B cell (primary cell): ENCODE data around the gene TLL1. TPM values are rescaled to one million over a fixed set of nuclear protein-coding genes. Genes with fewer than 3 reads are reported as not detected.

Source experiments
- ATAC-seq: fragments of 200-7000 bp; cut with Tn5 transposase; one replicate; pipeline ENCODE4 v1.10.0; 2021; ENCODE audit warnings: low read depth, mild to moderate bottlenecking, moderate number of reproducible peaks, moderate library complexity
- CTCF ChIA-PET: fragments of 350-600 bp; sonication (Branson Sonifier 250); formaldehyde crosslinking; loops from one replicate; lab custom pipeline; 2021; ENCODE audit warnings: antibody characterized with exemption, inconsistent platforms; lab: Charles Lee
- POLR2A ChIA-PET: fragments of 350-600 bp; sonication (Branson Sonifier 250); formaldehyde crosslinking; loops from one replicate; lab custom pipeline; 2021; ENCODE audit warnings: antibody characterized with exemption; lab: Charles Lee
- DNase-seq: peaks from one replicate; pipeline ENCODE4 v3.0.0; 2013
- H2AFZ ChIP-seq: 2 replicates; pipeline ENCODE4 v1.6.1; 2012; ENCODE audit warnings: mild to moderate bottlenecking, low read depth, low read length; ENCODE audit not compliant: insufficient read depth, poor library complexity, severe bottlenecking
- H3K27ac ChIP-seq, 2 donors: 1 replicate in 1 of 2; 2 replicates in 1 of 2; pipeline ENCODE4 v1.5.1; 2012 to 2013; ENCODE audit warnings: low read length in 2 of 2, mild to moderate bottlenecking in 2 of 2, moderate library complexity in 1 of 2
- H3K27me3 ChIP-seq, 4 experiments: fragments of 200-600 bp in 1 of 4; sonication (generic) in 1 of 4; replicated peaks in 1 of 4; 1 replicate in 2 of 4; 2 replicates in 2 of 4; pipeline versions ENCODE4 v1.6.1 to v1.7.0; 2013 to 2016; ENCODE audit warnings: low read length in 3 of 4, mild to moderate bottlenecking in 2 of 4, mixed read lengths in 1 of 4, moderate library complexity in 1 of 4; ENCODE audit not compliant: insufficient read depth in 4 of 4, control insufficient read depth in 3 of 4; ENCODE audit errors: control extremely low read depth in 1 of 4
- H3K36me3 ChIP-seq, 2 experiments: replicated peaks in 1 of 2; 1 replicate in 1 of 2; 2 replicates in 1 of 2; pipeline versions ENCODE4 v1.6.1 to v1.7.1; 2013; ENCODE audit warnings: low read length in 1 of 2; ENCODE audit not compliant: insufficient read depth in 2 of 2, control insufficient read depth in 1 of 2; ENCODE audit errors: control extremely low read depth in 1 of 2, extremely low read depth in 1 of 2
- H3K4me1 ChIP-seq, 2 donors: fragments of 200-600 bp in 1 of 2; sonication (generic) in 1 of 2; 1 replicate in 1 of 2; 2 replicates in 1 of 2; pipeline versions ENCODE4 v1.5.1 to v1.6.1; 2013 to 2017; ENCODE audit warnings: low read length in 2 of 2; ENCODE audit not compliant: control insufficient read depth in 2 of 2, insufficient read depth in 2 of 2
- H3K4me2 ChIP-seq: replicated peaks from 2 replicates; pipeline ENCODE3; 2012; ENCODE audit warnings: mild to moderate bottlenecking, low read depth, low read length; ENCODE audit not compliant: poor library complexity, severe bottlenecking
- H3K4me3 ChIP-seq, 5 experiments: fragments of 200-600 bp in 1 of 5; sonication (generic) in 1 of 5; 1 replicate in 3 of 5; 2 replicates in 2 of 5; pipeline versions ENCODE4 v1.5.1 to v1.7.0; 2011 to 2016; ENCODE audit warnings: low read length in 4 of 5, mild to moderate bottlenecking in 4 of 5, low read depth in 2 of 5, control low read depth in 1 of 5, moderate library complexity in 1 of 5; ENCODE audit not compliant: insufficient read depth in 1 of 5; ENCODE audit errors: control extremely low read depth in 1 of 5, extremely low read depth in 1 of 5
- H3K79me2 ChIP-seq: fragments of 200-600 bp; sonication (generic); one replicate; pipeline ENCODE4 v1.6.0; 2016; ENCODE audit warnings: low read length; ENCODE audit not compliant: control insufficient read depth, insufficient read depth
- H3K9ac ChIP-seq: fragments of 200-600 bp; sonication (generic); 2 replicates; pipeline ENCODE4 v1.6.1; 2017; ENCODE audit warnings: mild to moderate bottlenecking, low read length, moderate library complexity
- H3K9me3 ChIP-seq, 3 donors: one replicate each; pipeline versions ENCODE4 v1.6.1 to v1.7.1; 2013; ENCODE audit warnings: low read length in 2 of 3; ENCODE audit not compliant: control insufficient read depth in 2 of 3, insufficient read depth in 1 of 3; ENCODE audit errors: control extremely low read depth in 1 of 3
- H4K20me1 ChIP-seq: 2 replicates; pipeline ENCODE4 v1.6.0; 2012; ENCODE audit warnings: mild to moderate bottlenecking, low read length; ENCODE audit not compliant: insufficient read depth, control insufficient read depth, poor library complexity, severe bottlenecking
- H3K27ac Mint-ChIP-seq: one replicate; pipeline ENCODE4 v1.8.0; 2021; ENCODE audit warnings: mixed read lengths
- H3K27me3 Mint-ChIP-seq: one replicate; pipeline ENCODE4 v1.8.0; 2021; ENCODE audit warnings: mixed read lengths
- H3K4me1 Mint-ChIP-seq: one replicate; pipeline ENCODE4 v1.8.0; 2021; ENCODE audit warnings: mixed read lengths
- H3K4me3 Mint-ChIP-seq: one replicate; pipeline ENCODE4 v1.8.0; 2021; ENCODE audit warnings: mixed read lengths
- H3K9me3 Mint-ChIP-seq: one replicate; pipeline ENCODE4 v1.8.0; 2022; ENCODE audit warnings: mixed read lengths; ENCODE audit not compliant: insufficient read depth
- EZH2 ChIP-seq: IDR thresholded peaks from 2 replicates; pipeline ENCODE4 v1.6.1; 2012; ENCODE audit warnings: borderline replicate concordance, low read depth, mild to moderate bottlenecking, moderate library complexity, low read length; ENCODE audit not compliant: insufficient read depth, poor library complexity, severe bottlenecking
- WGBS: methylation state at CpG from one replicate; pipeline ENCODE4 v1.1.5; 2013; ENCODE audit warnings: missing lambda C conversion rate; ENCODE audit not compliant: insufficient coverage; 5-methylcytosine and 5-hydroxymethylcytosine counted together
- intact Hi-C: fragments of 100-400 bp; cut with micrococcal nuclease; formaldehyde crosslinking; loops from one replicate; pipeline ENCODE4 v1.10.0; 2022
- polyA plus RNA-seq: library from polyadenylated mRNA; depleted of rRNA; stranded (reverse); fragments of >200 nt; gene quantifications from 2 replicates; pipeline ENCODE4 v1.2.3, GENCODE V29; 2012
- total RNA-seq, 2 donors: library from RNA; stranded (reverse); fragments of 120-200 nt in 1 of 2; gene quantifications; 1 replicate in 1 of 2; 2 replicates in 1 of 2; pipeline versions ENCODE4 v1.2.3 to v1.2.4, GENCODE V29; 2013 to 2022
- TF ChIP-seq, protein P1 (sequence below): fragments of 200-600 bp; IDR thresholded peaks from one replicate; pipeline ENCODE4 v1.8.0; 2022; ENCODE audit warnings: antibody characterized with exemption, mild to moderate bottlenecking

Gene TLL1
- total and polyA plus RNA-seq, 2 donors (not counting 1 experiment from before 2014, with no cell fraction given): not detected

DNA sequence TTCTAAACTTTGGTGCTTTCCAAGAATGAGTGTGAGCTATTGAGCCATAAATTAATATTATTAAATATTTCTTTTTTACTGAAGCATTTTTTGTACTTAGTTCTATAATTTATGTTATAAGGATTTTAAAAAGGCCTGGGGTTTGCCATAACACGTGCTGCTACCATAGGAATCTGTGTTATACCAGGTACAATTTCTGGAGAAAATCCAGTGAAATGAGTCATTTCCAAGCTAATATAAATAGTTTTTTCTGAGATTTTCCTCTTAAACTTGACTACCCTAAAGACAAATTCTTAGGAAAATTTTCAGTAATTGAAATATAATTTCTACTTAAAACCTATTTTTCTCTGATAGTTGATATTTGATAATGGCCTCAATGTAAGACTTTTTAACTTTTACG lies 130.8 kb downstream of the TLL1 start:
- Histone ChIP-seq H3K4me3 (no peak overlapping the region), H3K4me2 (no peak overlapping the region), H3K27me3 (no peaks in the 10 kb centered on the region), H3K27ac (no peak overlapping the region), H3K79me2 (no peaks in the 10 kb centered on the region), H3K4me1 (no peaks in the 10 kb centered on the region), H2AFZ (no peak overlapping the region), H4K20me1 (no peaks in the 10 kb centered on the region), H3K9ac (no peak overlapping the region), H3K9me3 (no peaks in the 10 kb centered on the region), H3K36me3 (no peaks in the 10 kb centered on the region)
- CTCF ChIA-PET: no interaction called here
- no peaks in the 10 kb centered on the region for H3K9me3 Mint-ChIP-seq
- DNase-seq: no peak
- ATAC-seq: no peak
- no peak overlapping the region for H3K4me3 Mint-ChIP-seq
- intact Hi-C loops: no loop called here
- no peak overlapping the region for H3K27ac Mint-ChIP-seq
- H3K4me1 Mint-ChIP-seq: no peaks in the 10 kb centered on the region
- POLR2A ChIA-PET: no interaction called here
- no CpG with 5 or more reads among the region's 2 CpGs for WGBS
- H3K27me3 Mint-ChIP-seq: no peaks in the 10 kb centered on the region
- no peak for TF ChIP-seq EZH2
- TF ChIP-seq, protein P1, sequence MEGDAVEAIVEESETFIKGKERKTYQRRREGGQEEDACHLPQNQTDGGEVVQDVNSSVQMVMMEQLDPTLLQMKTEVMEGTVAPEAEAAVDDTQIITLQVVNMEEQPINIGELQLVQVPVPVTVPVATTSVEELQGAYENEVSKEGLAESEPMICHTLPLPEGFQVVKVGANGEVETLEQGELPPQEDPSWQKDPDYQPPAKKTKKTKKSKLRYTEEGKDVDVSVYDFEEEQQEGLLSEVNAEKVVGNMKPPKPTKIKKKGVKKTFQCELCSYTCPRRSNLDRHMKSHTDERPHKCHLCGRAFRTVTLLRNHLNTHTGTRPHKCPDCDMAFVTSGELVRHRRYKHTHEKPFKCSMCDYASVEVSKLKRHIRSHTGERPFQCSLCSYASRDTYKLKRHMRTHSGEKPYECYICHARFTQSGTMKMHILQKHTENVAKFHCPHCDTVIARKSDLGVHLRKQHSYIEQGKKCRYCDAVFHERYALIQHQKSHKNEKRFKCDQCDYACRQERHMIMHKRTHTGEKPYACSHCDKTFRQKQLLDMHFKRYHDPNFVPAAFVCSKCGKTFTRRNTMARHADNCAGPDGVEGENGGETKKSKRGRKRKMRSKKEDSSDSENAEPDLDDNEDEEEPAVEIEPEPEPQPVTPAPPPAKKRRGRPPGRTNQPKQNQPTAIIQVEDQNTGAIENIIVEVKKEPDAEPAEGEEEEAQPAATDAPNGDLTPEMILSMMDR: no peak

DNA sequence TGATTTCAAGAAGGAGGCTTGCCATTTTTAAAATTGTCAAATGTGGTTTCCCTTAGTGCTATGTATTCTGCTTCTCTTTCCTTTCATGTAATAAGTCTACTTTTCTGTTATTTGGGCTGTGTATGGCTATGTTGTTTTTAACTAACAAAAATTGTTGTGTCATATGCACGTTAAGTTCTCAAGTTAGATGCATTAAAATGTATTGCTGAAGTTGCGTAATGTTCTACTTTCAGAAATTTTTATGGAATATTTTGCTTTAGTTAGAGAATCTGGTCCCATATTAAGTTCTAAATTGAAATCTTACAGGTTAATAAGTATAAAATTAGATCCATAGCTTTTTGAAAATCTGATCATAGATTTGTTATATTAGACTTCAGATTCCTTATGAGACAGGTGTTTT lies 133.2 kb downstream of the TLL1 start:
- Mint-ChIP-seq H3K9me3 (no peaks in the 10 kb centered on the region), H3K4me1 (no peaks in the 10 kb centered on the region), H3K27ac (no peak overlapping the region), H3K4me3 (no peak overlapping the region), H3K27me3 (no peaks in the 10 kb centered on the region)
- WGBS: no CpG with 5 or more reads among the region's 2 CpGs
- H3K4me1 ChIP-seq: no peaks in the 10 kb centered on the region
- ChIA-PET CTCF (no interaction called here), POLR2A (no interaction called here)
- TF ChIP-seq EZH2: no peak
- TF ChIP-seq, protein P1: no peak
- intact Hi-C loops: no loop called here
- no peak overlapping the region for H3K4me2 ChIP-seq
- H3K27me3 ChIP-seq: no peaks in the 10 kb centered on the region
- H3K36me3 ChIP-seq: no peaks in the 10 kb centered on the region
- DNase-seq: no peak
- no peak for ATAC-seq
- no peak overlapping the region for H3K4me3 ChIP-seq
- H3K9me3 ChIP-seq: no peaks in the 10 kb centered on the region
- H3K27ac ChIP-seq: no peak overlapping the region
- H2AFZ ChIP-seq: no peak overlapping the region
- no peak overlapping the region for H3K9ac ChIP-seq
- H3K79me2 ChIP-seq: no peaks in the 10 kb centered on the region
- no peaks in the 10 kb centered on the region for H4K20me1 ChIP-seq
